ENCODE data around the gene FTCD. TPM values are rescaled to one million over a fixed set of nuclear protein-coding genes. Genes with fewer than 3 reads are reported as not detected.

The FTCD gene
- total and polyA plus RNA-seq, 9 donors: 0.47 to 3.4 (median 1.1) TPM

GRCh38 chr21:46137908-46138307, 17.5 kb downstream of the FTCD start:
- no peak for DNase-seq
- Histone ChIP-seq H3K9me3 (replicated peaks; ENCODE audit: control insufficient read depth, low read depth, low read length) (no peaks in the 10 kb centered on the region), H3K4me1 (ENCODE audit: control insufficient read depth, insufficient read depth, low read length) (peaks cover 8% of the 10 kb centered on the region), H3K27ac (ENCODE audit: low read length) (no peak overlapping the region), H3K36me3 (ENCODE audit: control insufficient read depth, insufficient read depth, low read length) (no peaks in the 10 kb centered on the region), H3K27me3 (ENCODE audit: control insufficient read depth, insufficient read depth, low read length) (peaks cover 25% of the 10 kb centered on the region), H3K4me3 (ENCODE audit: low read length) (no peak overlapping the region)
- 76% methylated on average over 5 of the region's 7 CpGs for WGBS (ENCODE audit: insufficient coverage)

- no peak overlapping the region for H3K4me3 ChIP-seq (ENCODE audit: low read length)
- H3K27ac ChIP-seq (ENCODE audit: low read length): no peak overlapping the region
- DNase-seq: no peak
- 69% methylated on average over 21 of the region's 22 CpGs for WGBS (ENCODE audit: insufficient coverage)
- peaks cover 18% of the 10 kb centered on the region for H3K27me3 ChIP-seq (ENCODE audit: control insufficient read depth, insufficient read depth, low read length)
- peaks cover 4% of the 10 kb centered on the region for H3K36me3 ChIP-seq (ENCODE audit: control insufficient read depth, insufficient read depth, low read length)
- H3K4me1 ChIP-seq (ENCODE audit: control insufficient read depth, insufficient read depth, low read length): peaks cover 9% of the 10 kb centered on the region
- no peaks in the 10 kb centered on the region for H3K9me3 ChIP-seq (replicated peaks; ENCODE audit: control insufficient read depth, low read depth, low read length)
Measured at GRCh38 chr21:46136739-46137349, 18.5 kb downstream of the FTCD start.

GRCh38 chr21:46135782-46136395, 19.5 kb downstream of the FTCD start:
- Histone ChIP-seq H3K27me3 (ENCODE audit: control insufficient read depth, insufficient read depth, low read length) (peaks cover 14% of the 10 kb centered on the region), H3K4me1 (ENCODE audit: control insufficient read depth, insufficient read depth, low read length) (peaks cover 9% of the 10 kb centered on the region), H3K27ac (ENCODE audit: low read length) (no peak overlapping the region), H3K36me3 (ENCODE audit: control insufficient read depth, insufficient read depth, low read length) (peaks cover 4% of the 10 kb centered on the region), H3K4me3 (ENCODE audit: low read length) (no peak overlapping the region), H3K9me3 (replicated peaks; ENCODE audit: control insufficient read depth, low read depth, low read length) (no peaks in the 10 kb centered on the region)
- no peak for DNase-seq
- whole genome bisulfite sequencing (ENCODE audit: insufficient coverage): 20% methylated on average over 1 of the region's 7 CpGs

- 93% methylated on average over 85 of the region's 85 CpGs for WGBS (ENCODE audit: insufficient coverage)
- Histone ChIP-seq H3K4me3 (ENCODE audit: low read length) (no peak overlapping the region), H3K36me3 (ENCODE audit: control insufficient read depth, insufficient read depth, low read length) (peaks cover 22% of the 10 kb centered on the region), H3K9me3 (replicated peaks; ENCODE audit: control insufficient read depth, low read depth, low read length) (no peaks in the 10 kb centered on the region), H3K27me3 (ENCODE audit: control insufficient read depth, insufficient read depth, low read length) (peaks cover 2% of the 10 kb centered on the region), H3K27ac (ENCODE audit: low read length) (no peak overlapping the region), H3K4me1 (ENCODE audit: control insufficient read depth, insufficient read depth, low read length) (peaks cover 13% of the 10 kb centered on the region)
- DNase-seq: no peak
Measured at GRCh38 chr21:46131838-46132651, 23.3 kb downstream of the FTCD start.

- WGBS (ENCODE audit: insufficient coverage): 82% methylated on average over 4 of the region's 4 CpGs
- H3K4me3 ChIP-seq (ENCODE audit: low read length): no peak overlapping the region
- peaks cover 28% of the 10 kb centered on the region for H3K36me3 ChIP-seq (ENCODE audit: control insufficient read depth, insufficient read depth, low read length)
- H3K4me1 ChIP-seq (ENCODE audit: control insufficient read depth, insufficient read depth, low read length): peaks cover 11% of the 10 kb centered on the region
- peaks cover 2% of the 10 kb centered on the region for H3K27me3 ChIP-seq (ENCODE audit: control insufficient read depth, insufficient read depth, low read length)
- H3K9me3 ChIP-seq (replicated peaks; ENCODE audit: control insufficient read depth, low read depth, low read length): no peaks in the 10 kb centered on the region
- no peak overlapping the region for H3K27ac ChIP-seq (ENCODE audit: low read length)
- no peak for DNase-seq
Measured at GRCh38 chr21:46131588-46131837, 23.9 kb downstream of the FTCD start.

GRCh38 chr21:46130831-46131587, 24.4 kb downstream of the FTCD start:
- WGBS (ENCODE audit: insufficient coverage): 54% methylated on average over 18 of the region's 22 CpGs
- Histone ChIP-seq H3K9me3 (replicated peaks; ENCODE audit: control insufficient read depth, low read depth, low read length) (no peaks in the 10 kb centered on the region), H3K4me1 (ENCODE audit: control insufficient read depth, insufficient read depth, low read length) (peaks cover 6% of the 10 kb centered on the region), H3K36me3 (ENCODE audit: control insufficient read depth, insufficient read depth, low read length) (peaks cover 33% of the 10 kb centered on the region), H3K4me3 (ENCODE audit: low read length) (no peak overlapping the region), H3K27ac (ENCODE audit: low read length) (no peak overlapping the region), H3K27me3 (ENCODE audit: control insufficient read depth, insufficient read depth, low read length) (peaks cover 2% of the 10 kb centered on the region)
- DNase-seq: peak; percentile 64

GRCh38 chr21:46129846-46130651, 25.3 kb downstream of the FTCD start:
- no peaks in the 10 kb centered on the region for H3K9me3 ChIP-seq (replicated peaks; ENCODE audit: control insufficient read depth, low read depth, low read length)
- H3K36me3 ChIP-seq (ENCODE audit: control insufficient read depth, insufficient read depth, low read length): peaks cover 41% of the 10 kb centered on the region
- H3K4me3 ChIP-seq (ENCODE audit: low read length): no peak overlapping the region
- H3K27me3 ChIP-seq (ENCODE audit: control insufficient read depth, insufficient read depth, low read length): peaks cover under 1% of the 10 kb centered on the region
- 66% methylated on average over 23 of the region's 27 CpGs for WGBS (ENCODE audit: insufficient coverage)
- no peak overlapping the region for H3K27ac ChIP-seq (ENCODE audit: low read length)
- no peak for DNase-seq
- peaks cover 6% of the 10 kb centered on the region for H3K4me1 ChIP-seq (ENCODE audit: control insufficient read depth, insufficient read depth, low read length)

GRCh38 chr21:46128933-46129571, 26.3 kb downstream of the FTCD start:
- Histone ChIP-seq H3K27me3 (ENCODE audit: control insufficient read depth, insufficient read depth, low read length) (no peaks in the 10 kb centered on the region), H3K27ac (ENCODE audit: low read length) (no peak overlapping the region), H3K36me3 (ENCODE audit: control insufficient read depth, insufficient read depth, low read length) (peaks cover 51% of the 10 kb centered on the region), H3K4me1 (ENCODE audit: control insufficient read depth, insufficient read depth, low read length) (peaks cover 6% of the 10 kb centered on the region), H3K4me3 (ENCODE audit: low read length) (no peak overlapping the region), H3K9me3 (replicated peaks; ENCODE audit: control insufficient read depth, low read depth, low read length) (no peaks in the 10 kb centered on the region)
- 79% methylated on average over 39 of the region's 45 CpGs for WGBS (ENCODE audit: insufficient coverage)
- DNase-seq: no peak

- H3K4me1 ChIP-seq (ENCODE audit: control insufficient read depth, insufficient read depth, low read length): peaks cover 6% of the 10 kb centered on the region
- H3K9me3 ChIP-seq (replicated peaks; ENCODE audit: control insufficient read depth, low read depth, low read length): no peaks in the 10 kb centered on the region
- WGBS (ENCODE audit: insufficient coverage): 50% methylated on average over 19 of the region's 23 CpGs
- peaks cover 54% of the 10 kb centered on the region for H3K36me3 ChIP-seq (ENCODE audit: control insufficient read depth, insufficient read depth, low read length)
- H3K27ac ChIP-seq (ENCODE audit: low read length): no peak overlapping the region
- no peak overlapping the region for H3K4me3 ChIP-seq (ENCODE audit: low read length)
- no peaks in the 10 kb centered on the region for H3K27me3 ChIP-seq (ENCODE audit: control insufficient read depth, insufficient read depth, low read length)
- DNase-seq: no peak
Measured at GRCh38 chr21:46128106-46128932, 27.1 kb downstream of the FTCD start.
